Activated T-cell treated with anti-CD3 and anti-CD28 coated beads for 4 hours (primary cell): ENCODE data around the gene LRBA.
"Not testable (repeated sequence)": the region's sequence is repeated elsewhere in the genome, so short reads cannot be mapped to it uniquely, and the experiment has no call there.

Experiments
- DNase-seq: peaks from one replicate; pipeline ENCODE4 v3.0.0-alpha.2; 2020

Gene LRBA

DNA sequence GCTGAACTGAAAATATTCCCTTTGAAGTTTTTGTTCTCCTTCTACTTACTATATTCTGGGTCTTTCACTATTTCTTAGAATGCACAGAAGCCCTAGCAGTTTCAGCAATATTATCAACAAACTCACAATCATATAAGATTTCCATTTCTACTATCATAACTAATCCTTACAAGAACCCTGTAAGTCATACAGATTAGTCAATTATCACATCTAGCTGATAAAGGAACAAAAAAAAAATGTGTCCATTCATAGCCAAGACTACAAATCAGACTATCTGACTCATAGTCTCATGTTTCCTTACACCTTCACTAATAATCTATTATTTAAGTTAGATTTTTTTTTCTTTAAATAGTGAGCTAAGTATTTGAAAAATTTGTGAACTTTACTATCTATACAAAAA, 72.5 kb downstream of the LRBA start:
- no peak for DNase-seq

DNA sequence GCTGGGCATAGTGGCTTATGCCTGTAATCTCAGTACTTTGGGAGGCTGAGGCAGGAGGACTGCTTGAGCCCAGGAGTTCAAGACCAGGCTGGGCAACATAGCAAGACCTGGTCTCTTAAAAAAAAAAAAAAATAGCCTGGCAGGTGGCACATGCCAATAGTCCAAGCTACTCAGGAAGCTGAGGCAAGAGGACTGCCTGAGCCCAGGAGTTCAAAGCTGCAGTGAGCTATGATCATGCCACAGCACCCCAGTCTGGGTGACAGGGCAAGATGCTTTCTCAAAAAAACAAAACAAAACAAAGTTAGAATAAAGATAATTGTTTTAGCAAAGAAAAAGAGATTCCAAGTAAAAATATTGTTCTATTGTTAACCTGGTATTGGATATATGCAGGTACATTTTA, 75.0 kb downstream of the LRBA start:
- DNase-seq: no peak

- no peak for DNase-seq
Observed at GRCh38 chr4:150939530-150939929, 75.6 kb downstream of the LRBA start.

DNA sequence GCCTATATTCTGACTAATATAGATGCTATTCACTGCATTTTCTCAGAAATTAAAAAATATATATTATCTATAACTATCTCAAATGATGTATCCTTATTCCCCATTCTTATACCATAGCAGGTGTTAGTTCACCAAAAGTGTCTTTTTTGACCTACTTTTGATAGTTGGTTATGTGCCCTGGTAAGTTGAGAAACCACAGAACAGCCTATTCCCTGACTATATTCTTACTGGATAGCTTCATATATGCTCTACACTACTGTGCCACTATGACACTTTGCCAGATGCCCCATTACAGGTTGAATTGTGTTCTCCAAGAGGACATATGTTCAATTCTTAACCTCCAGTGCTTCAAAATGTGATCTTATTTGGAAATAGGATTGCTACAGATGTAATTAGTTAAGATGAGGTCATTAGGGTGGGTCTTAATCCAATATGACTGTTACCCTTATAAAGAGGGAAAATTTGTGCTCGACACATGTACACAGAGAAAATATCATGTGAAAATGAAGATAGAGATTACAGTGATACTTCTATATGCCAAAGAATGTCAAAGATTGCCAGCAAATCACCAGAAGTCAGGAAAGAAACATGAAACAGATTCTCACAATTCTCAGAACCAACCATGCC, 76.1 kb downstream of the LRBA start:
- DNase-seq: no peak

GRCh38 chr4:150938417-150938816, 76.7 kb downstream of the LRBA start:
- no peak for DNase-seq

- DNase-seq: no peak
Observed at GRCh38 chr4:150934022-150934421, 81.1 kb downstream of the LRBA start.

DNA sequence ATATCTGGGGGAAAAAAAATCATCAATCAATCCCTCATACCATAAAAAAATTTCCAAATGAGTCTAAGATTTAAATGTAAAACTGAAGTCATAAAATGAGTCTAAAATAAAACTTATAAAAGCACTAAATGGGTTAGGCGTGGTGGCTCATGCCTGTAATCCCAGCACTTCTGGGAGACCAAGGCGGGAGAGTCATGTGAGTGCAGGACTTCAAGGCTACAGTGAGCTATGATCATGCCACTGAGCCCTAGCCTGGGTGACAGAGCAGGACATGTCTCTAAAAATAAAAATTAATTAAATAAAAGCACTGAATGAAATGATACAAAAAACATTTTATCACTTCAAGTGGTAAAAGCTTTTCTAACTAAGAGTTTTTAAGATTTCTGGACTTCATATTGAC, 83.3 kb downstream of the LRBA start:
- DNase-seq: no peak

DNA sequence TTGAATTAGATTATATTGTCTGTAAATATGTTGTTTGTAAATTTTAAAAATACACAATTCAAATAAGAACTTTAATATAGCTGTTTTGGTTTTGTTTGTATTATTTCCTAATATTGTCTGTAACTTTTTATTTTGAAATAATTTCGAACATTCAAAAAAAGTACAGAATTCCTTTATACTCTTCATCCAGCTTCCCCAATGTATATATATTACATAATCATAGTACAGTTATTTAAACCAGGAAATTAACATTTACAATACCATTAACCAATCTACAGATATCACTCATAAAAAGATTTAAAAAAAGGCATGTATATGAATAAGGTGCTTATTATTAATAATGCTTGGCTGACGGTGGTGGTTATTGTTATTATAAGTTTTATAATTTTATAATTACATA, 84.1 kb downstream of the LRBA start:
- DNase-seq: no peak

DNA sequence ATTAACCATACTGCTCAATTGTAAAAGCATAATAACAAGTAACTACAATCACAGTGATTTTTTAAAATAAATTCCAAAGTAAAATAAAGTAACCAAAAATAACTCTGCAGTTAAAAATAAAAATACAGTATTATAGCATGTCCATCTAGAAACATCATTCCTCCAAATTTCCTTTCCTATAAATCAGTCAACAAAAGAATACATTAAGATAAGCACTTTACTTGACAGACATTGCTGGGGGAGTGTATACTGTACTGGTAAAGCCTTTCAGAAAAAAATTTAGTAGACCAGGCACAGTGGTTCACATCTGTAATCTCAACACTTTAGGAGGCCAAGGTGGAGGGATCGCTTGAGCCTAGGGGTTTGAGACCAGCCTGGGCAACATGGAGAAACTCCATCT, 91.1 kb downstream of the LRBA start:
- DNase-seq: no peak

- DNase-seq: not testable (repeated sequence)
Observed at GRCh38 chr4:150921486-150921885, 93.6 kb downstream of the LRBA start.

DNA sequence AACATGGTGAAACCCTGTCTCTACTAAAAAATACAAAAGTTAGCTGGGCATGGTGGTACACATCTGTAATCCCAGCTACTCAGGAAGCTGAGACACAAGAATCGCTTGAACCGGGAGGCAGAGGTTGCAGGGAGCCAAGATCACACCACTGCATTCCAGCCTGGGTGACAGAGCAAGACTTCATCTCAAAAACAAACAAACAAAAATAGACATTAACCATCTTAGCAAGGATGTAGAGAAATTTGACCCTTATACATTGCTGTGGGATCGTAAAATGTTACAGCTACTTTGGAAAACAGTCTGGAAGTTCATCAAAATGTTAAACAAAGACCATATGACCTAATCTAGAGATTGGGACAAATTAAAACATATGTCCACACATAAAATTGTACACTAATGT, 96.5 kb downstream of the LRBA start:
- DNase-seq: not testable (repeated sequence)

- no peak for DNase-seq
Observed at GRCh38 chr4:150911326-150911725, 103.8 kb downstream of the LRBA start.

DNA sequence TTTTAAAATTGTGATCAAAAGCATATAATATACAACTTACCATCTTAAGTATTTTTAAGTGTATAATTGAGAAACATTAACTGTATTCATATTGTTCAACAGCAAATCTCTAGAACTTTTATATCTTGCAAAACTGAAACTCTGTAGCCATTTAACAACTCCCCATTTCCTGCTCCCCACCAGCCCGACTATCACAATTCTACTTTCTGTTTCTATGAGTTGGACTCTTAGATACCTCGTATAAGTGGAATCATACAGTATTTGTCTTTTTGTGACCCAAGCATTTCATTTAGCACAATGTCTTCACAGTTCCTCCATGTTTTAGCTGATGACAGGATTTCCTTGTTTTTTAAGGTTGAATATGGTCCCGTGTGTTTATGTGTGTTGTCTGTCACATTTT, 106.0 kb downstream of the LRBA start:
- DNase-seq: no peak

GRCh38 chr4:150906987-150907633, 108.0 kb downstream of the LRBA start:
- no peak for DNase-seq

- no peak for DNase-seq
Observed at GRCh38 chr4:150904671-150905070, 110.4 kb downstream of the LRBA start.

- no peak for DNase-seq
Observed at GRCh38 chr4:150903603-150904002, 111.5 kb downstream of the LRBA start.

DNA sequence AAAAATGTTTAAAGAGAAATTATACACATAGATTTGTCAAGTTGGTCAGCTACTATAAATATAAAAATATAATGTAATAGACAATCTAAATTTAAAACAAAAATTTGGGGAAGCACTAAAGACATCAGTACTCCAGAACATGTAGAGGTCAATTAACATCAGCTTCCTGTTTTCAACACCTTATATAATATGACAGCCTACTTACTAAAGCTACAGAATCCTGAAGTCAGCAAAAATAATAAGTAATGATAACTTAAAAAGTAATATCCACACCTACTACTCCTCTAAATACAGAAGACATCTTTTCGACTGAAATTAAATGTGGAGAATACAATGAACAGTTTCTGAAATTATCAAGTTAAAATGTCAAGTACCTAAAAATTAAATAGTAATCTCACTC, 118.6 kb downstream of the LRBA start:
- DNase-seq: no peak

DNA sequence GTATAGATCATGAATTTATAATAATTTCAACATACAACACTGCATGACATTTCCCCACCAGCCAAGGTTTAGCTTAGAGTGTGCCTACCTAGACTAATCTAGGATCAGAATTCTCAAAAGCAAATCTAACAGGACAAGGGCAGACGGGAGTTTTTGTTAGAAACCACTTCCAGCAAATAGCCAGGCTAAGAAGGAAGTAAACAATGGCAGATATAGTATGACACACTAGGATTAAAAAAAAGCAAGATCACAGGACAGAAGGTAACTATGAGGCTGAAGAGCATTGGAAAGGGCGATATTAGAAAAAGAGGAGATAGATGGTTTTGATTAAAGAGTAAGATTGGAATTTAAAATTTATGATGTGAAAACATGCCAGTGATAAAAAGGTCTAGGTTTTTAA, 124.8 kb downstream of the LRBA start:
- no peak for DNase-seq

DNA sequence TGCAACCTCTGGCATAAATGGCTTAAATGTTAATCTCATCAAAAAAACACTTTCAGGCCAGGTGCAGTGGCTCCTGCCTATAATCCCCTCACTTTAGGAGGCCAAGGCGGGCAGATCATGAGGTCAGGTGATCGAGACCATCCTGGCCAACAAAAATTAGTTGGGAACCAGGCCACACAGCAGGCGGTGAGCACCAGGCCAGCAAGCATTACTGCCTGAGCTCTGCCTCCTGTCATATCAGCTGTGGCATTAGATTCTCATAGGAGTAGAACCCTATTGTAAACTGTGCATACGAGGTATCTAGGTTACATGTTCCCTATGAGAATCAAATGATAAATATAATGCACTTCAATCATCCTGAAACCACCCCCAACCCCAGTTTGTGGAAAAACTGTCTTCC, 125.8 kb downstream of the LRBA start:
- no peak for DNase-seq

GRCh38 chr4:150888625-150889024, 126.5 kb downstream of the LRBA start:
- no peak for DNase-seq

DNA sequence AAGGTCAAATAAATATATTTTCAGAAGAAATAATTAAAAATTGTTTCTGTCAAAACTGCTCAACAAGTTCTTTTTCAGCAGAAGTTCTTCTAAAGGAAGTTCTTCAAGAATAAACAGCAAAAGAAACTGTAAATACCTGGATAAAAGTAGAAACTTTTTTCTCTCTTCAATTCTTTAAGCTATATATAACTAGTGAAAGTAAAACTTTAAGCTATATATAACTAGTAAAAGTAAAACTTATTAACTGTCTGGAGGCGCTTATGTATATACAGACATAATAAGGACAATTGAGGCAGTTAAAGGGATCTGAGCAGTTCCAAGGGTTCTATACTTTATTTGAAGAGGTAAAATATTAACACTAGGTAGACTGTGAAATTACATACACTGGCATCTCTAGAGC, 126.9 kb downstream of the LRBA start:
- no peak for DNase-seq

DNA sequence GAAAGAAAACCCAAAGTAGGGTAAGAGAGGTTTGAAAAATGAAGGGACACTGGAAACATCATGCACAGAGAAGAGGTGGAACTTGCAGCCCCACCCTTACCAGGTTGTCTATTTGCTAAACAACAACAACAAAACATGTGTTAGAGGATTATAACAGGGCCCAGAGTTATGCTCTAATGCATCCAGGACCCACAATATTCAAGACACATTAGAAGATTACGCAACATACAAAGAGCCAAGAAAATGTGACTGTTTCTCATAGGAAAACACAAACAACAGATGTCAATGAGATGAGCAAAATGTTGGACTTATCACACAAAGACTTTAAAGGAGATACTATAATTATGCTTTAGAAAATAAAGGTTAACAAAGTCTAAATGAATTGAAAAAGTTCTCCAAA, 128.5 kb downstream of the LRBA start:
- DNase-seq: no peak

DNA sequence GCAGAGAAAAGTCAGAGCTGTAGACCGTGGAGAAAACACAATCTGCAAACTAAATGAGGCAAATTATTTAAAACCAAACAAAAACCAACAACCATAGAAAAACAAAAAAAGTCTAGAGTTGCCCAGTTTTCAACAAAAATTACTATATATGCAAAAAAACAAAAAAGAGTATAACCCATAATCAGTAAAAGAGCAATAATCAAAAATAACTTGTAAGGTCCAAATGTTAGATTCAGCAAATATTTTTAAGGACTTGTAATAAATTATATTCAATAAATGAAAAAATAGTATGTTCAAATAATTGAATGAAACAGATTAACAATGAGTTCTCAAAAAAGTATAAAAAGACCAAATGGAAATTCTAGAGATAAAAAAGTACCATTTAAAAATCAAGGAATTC, 130.5 kb downstream of the LRBA start:
- no peak for DNase-seq

GRCh38 chr4:150875367-150875766, 139.7 kb downstream of the LRBA start:
- DNase-seq: no peak
